A673 (cell line): Measurements from ENCODE around the gene FOXP4.
A peak's percentile ranks its signal among the peaks of the same experiment; 100 is the strongest.

Experiments used
- CTCF ChIP-seq: fragments of 300-800, 200-600 bp; sonication (generic); conservative IDR thresholded peaks from 2 replicates; pipeline ENCODE4 v1.5.1; 2017; ENCODE audit warnings: low read depth, mild to moderate bottlenecking, antibody characterized with exemption, low read length, moderate library complexity, mixed read lengths
- EZH2 ChIP-seq: fragments of 200-600 bp; sonication (generic); IDR thresholded peaks from 2 replicates; pipeline ENCODE4 v1.6.1; 2017; ENCODE audit warnings: borderline replicate concordance, low read depth, mild to moderate bottlenecking, mixed read lengths, antibody characterized with exemption, low read length; ENCODE audit not compliant: poor library complexity, severe bottlenecking

- peak; percentile 98 for TF ChIP-seq CTCF
- no peak for TF ChIP-seq EZH2
Observed at GRCh38 chr6:41602864-41603608, 56.9 kb downstream of the FOXP4 start.
